CD1c-positive myeloid dendritic cell (primary cell): ENCODE results near the gene DDX42.
"Not testable (repeated sequence)": the region's sequence is repeated elsewhere in the genome, so short reads cannot be mapped to it uniquely, and the experiment has no call there.

ENCODE experiments used
- DNase-seq: peaks from one replicate; pipeline ENCODE4 v3.0.0-alpha.2; 2016; ENCODE audit errors: extremely low spot score

Gene DDX42

GRCh38 chr17:63775420-63775819 lies 1.4 kb downstream of the DDX42 start:
- no peak for DNase-seq

DNA sequence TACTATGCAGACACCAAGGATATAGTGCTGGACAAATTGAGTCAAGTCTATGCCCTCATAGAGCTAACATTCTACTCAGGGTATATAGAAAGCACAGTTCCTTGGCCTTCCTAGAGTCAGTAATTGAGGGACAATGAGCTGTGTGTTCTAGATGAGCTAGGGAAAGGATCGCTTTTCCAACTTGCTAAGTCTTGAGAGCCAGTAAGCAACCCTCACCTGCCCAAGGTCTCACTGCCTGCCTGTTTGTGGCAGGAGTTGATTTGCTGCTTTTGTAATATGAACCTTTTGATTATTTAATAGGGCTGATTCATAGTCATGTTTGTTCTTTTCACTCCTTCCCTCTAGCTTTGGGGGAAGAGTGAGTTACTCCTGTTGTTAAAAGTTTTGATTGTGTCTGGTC lies 6.5 kb downstream of the DDX42 start:
- no peak for DNase-seq

DNA sequence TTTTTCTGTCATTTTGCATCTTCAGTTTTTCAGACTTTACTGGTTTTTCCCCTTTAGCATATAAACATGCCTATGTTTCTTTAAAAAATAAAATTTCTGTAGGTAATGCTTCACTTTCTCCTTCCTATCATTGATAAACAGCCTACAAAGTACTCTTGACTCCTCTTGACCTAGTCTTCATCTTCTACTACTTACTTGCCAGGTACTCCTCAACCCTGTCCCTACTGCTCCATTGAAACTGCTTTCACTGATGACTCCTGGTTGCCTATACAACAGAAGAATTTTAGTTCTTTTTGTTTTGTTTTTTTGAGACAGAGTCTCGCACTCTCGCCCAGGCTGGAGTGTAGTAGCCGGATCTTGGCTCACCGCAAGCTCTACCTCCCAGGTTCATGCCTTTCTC lies 7.0 kb downstream of the DDX42 start:
- no peak for DNase-seq

- DNase-seq = no peak
Measured at GRCh38 chr17:63783522-63783921, 9.6 kb downstream of the DDX42 start.

DNA sequence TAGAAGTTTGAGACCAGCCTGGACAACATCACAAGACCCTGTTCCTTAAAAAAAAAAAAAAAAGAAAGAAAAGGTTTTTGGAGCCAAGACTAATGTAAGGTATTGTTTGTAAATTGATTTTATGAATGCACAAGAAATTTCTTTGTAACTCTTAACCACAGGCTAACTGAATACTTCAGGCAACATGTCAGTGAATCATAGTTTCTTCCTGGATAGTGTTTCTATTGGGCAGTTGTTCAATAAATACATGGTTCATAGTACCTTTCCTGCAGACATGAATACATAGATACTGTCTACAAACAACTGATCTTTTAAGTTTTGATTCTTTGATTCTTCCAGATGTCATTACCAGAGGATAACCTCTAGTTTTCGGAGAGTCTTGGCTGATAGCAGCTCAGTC lies 11.6 kb downstream of the DDX42 start:
- DNase-seq = no peak

DNA sequence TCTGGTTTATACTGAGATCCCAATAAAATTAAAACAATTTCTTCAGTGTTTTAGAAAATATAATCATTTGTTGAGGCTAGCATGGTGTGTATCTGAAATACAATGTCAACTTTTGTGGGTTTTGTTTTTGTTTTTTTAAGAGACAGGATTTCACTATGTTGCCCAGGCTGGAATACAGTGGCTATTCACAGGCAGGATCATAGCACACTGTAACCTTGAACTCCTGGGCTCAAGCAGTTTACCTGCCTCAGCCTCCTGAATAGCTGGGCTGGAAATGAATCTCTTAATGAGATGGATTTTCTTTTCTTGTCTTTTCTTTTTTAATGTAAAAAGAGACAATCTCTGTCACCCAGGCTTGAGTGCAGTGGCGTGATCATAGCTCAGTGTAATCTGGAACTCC lies 12.1 kb downstream of the DDX42 start:
- DNase-seq = no peak

DNA sequence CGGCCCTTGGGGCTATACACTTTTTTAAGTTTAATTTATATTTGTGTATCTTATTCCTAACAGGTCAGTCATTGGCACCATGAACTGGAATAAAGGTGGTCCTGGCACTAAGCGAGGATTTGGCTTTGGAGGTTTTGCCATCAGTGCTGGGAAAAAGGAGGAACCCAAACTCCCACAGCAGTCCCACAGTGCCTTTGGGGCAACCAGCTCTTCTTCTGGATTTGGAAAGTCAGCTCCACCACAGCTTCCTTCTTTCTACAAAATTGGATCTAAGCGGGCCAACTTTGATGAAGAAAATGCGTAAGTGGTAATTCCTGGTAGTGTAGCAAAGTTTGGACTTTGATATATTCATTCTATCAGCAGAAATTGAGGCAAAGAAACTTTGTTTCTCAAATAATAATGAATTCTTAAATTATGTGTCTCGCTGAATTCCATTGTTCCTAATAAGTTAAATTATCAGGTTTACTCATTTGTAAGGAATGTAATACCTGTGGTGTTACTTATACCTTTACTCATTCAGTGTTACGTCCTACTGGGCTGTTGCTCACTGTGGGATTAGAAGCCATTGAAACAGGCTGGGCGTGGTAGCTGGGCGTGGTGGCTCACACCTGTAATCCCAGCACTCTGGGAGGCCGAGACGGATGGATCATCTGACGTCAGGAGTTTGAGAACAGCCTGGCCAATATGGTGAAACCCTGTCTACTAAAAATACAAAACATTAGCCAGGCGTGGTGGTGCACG lies 13.2 kb downstream of the DDX42 start:
- peak; percentile 54 for DNase-seq

- no peak for DNase-seq
Measured at GRCh38 chr17:63790057-63790456, 16.1 kb downstream of the DDX42 start.

DNA sequence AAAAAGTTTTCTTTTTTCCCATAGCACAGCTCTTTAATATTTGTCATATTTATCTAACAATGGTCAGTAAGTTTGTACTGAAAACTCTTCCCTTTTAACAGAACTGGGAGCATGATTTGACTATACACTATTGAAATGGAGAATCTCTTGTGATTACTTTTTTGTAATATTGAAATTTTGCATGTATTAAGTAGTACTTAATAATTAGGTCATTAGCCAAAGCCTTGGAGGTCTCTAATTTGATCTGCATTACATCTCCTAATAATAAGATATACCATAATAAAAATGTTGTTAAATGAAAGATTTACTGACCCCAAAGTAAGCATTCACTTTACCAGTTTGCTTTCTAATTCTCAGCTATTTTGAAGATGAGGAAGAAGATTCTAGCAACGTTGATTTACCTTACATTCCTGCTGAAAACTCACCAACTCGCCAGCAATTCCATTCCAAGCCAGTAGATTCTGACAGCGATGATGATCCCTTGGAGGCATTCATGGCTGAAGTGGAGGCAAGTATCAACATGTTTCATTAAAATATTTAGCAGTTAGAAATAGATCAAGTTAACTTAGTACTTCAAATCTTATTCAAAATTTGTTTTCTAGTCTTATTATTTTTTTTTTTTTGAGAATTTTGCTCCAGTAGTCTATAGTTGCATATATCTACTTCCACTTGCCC lies 18.2 kb downstream of the DDX42 start:
- no peak for DNase-seq

DNA sequence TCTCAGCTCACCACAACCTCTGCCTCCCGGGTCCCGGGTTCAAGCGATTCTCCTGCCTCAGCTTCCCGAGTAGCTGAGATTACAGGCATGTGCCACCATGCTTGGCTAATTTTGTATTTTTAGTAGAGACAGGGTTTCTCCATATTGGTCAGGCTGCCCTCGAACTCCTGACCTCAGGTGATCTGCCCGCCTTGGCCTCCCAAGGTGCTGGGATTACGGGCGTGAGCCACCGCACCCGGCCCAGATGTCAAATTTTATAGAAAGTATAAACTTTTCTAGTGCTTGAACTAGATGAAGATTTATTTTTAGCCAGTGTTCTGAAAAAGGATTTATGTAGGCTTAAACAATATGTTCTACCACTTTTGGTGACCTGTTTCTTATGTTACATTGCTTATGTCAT lies 22.4 kb downstream of the DDX42 start:
- not testable (repeated sequence) for DNase-seq

- DNase-seq = no peak
Measured at GRCh38 chr17:63798572-63799106, 24.7 kb downstream of the DDX42 start.

DNA sequence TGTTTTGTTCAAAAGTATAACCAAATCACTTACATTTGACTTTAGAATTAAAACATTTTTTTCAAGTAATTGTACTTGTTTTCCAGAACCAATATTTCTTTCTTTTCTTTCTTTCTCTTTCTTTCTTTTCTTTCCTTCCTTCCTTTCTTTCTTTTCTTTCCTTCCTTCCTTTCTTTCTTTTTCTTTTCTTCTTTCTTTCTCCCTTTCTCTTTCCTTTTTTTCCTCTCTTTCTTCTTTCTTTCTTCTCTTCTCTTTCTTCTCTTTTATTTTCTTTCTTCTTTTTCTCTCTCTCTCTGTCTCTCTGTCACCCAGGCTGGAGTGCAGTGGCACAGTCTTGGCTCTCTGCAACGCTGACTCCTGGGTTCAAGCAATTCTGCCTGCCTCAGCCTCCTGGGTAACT lies 26.8 kb downstream of the DDX42 start:
- DNase-seq = no peak

GRCh38 chr17:63804328-63804727 lies 30.4 kb downstream of the DDX42 start:
- DNase-seq = no peak

DNA sequence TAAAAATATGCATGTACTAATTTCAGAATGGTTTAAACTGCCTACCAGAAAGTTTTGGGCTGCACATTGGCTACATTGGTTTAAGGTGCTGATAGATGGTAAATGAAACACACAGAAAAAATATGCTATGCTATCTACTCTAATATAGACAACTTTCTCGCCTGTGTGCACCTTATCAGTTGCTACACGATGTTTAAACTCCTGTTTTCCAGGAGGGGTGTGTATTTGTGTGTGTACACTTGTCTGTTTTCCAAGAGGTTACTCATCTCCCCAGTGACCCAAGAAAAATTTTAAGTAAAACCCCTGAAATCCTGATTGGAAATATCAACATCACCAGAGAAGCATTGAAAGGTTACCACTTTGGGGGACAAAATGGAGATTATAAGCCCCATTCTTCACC lies 31.6 kb downstream of the DDX42 start:
- DNase-seq = no peak

GRCh38 chr17:63809970-63810369 lies 36.0 kb downstream of the DDX42 start:
- DNase-seq = no peak

DNA sequence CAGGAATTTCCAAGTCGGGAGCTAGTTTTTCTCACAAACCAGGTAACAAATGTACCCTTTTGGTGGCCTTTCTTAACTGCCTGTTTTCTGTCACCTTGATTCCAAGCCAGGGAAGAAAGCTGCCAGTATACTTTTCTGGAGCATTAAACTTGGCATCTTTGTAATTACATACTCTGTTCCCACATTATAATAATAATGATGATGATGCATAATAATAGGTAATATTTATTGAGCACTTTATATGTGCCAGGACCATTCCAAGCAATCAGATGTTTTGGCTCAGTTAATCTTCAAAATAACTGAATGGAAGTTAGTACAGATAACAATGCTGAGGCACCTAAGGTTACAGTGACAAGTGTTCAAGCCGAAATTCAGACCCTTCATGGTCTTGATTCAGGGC lies 42.2 kb downstream of the DDX42 start:
- no peak for DNase-seq

DNA sequence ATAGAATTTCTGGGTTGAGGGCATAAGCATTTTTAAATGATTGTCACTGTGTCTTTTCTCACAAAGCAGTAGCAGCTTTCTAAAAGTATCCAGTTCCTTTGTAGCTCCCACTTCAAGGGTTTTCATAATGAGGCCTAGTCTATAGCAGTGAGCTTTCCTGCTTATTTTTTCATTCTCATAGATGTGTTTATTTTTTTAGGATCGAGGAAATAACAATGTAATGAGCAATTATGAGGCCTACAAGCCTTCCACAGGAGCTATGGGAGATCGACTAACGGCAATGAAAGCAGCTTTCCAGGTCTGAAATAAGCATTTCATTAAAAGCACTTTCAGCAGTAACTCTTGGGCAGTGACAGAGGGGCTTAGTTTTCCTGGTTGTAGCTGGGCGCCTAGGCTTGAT lies 42.7 kb downstream of the DDX42 start:
- DNase-seq = no peak

DNA sequence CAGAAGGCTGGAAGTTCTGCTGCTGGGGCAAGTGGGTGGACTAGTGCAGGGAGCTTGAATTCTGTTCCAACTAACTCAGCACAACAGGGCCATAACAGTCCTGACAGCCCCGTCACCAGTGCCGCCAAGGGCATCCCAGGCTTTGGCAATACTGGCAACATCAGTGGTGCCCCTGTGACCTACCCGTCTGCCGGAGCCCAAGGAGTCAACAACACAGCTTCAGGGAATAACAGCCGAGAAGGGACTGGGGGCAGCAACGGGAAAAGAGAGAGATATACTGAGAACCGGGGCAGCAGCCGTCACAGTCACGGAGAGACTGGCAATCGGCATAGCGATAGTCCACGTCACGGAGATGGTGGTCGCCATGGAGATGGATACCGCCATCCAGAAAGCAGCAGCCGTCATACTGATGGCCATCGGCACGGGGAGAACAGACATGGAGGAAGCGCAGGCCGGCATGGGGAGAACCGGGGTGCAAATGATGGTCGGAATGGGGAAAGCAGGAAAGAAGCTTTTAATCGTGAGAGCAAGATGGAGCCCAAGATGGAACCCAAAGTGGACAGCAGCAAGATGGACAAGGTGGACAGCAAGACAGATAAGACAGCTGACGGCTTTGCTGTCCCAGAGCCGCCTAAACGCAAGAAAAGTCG lies 43.9 kb downstream of the DDX42 start:
- DNase-seq = no peak

DNA sequence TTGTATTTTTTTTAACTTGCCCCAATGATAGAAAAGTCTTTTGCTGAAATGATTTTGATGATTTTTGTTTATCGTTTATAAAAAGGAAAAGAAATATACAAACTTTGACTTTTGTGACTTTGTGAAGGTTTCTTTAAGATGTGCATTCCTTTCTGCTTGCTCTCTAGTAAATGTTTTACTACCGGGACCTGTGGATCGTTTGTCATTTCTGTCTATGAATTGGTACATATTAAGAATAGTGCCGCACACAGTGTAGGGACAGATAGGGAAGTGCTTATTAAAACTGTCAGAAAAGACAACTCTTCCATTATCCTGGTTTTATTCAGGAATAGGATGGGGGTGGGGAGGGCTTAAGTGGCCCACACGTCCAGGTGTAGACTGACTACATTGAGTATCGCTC lies 45.2 kb downstream of the DDX42 start:
- DNase-seq = no peak

DNA sequence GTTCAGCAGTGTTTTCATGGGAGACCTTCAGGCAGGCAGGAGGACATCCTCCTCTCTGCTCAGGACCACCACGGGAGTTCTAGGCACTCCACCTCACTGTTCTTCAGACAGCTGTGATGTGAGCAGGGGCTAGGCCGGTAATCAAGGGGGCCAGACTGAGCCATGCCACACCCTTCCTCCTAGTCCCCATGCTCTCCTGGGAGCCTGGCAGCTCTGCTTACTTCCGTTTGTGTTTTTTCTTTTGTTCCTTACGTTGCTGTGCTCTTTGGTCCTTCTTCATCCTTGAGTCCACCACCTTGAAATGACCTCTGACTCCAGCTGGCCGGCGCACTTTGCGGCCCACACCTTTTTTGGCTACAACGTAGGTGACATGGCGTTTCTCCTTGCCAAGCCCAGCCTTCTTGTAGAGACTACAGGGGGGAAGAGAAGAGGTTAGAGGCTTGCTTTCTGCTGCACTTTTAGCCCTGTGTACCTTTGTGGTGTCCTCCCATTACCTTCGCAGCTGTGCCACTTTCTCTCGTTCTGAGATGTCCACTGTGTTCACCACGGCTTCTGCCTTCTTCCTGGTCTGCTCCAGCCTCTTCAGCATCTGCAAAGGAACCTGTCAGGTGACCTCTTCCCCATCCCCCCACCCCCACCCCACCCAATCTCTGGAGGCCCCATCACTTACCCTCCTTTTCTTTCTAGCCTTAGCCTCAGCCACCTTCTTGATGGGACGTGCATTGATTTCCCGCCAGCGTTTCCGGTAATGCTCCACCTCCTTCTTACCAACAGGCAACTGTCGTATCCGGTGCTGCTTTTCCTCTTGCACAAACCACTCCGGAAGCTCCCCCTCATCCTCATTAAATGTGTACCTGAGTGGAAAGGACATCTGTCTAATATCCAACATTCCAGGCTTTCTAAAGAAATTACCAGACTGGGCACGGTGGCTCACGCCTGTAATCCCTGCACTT lies 45.9 kb downstream of the DDX42 start:
- no peak for DNase-seq

DNA sequence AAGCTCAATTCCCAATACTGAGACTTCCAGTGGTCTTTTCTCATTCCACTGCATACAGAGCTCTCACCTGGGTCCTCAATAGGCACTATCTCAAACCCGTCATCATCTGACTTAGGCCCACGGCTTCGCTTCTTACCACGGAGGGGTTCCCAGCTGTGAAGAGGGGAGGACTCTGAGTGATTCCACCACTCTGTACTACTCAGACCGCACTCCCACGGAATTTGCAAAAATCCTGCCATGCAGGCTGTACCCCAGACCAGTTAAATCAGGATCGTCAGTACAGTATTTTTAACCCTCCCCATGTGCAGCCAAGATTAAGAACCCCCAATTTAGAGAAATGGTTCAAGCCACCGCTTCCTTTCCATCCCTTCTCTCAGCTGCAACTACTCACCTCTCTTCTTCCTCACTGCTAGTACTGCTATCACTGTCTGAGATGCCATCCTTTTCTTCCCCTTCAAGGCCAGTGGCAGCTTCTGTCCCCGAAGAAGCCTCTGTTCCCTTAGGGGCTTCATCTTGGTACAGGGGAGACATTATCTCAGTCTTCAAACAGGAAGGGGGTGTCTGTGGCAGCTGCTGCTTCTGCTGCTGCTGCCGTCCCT lies 47.1 kb downstream of the DDX42 start:
- no peak for DNase-seq
